Activated T-helper 9 cell treated with anti-CD3 and anti-CD28 coated beads, Interleukin-2, amount 50 U/mL, for 16 hours (primary cell): ENCODE results near the gene PGGT1B.

ENCODE experiments used
- DNase-seq: peaks from one replicate; pipeline ENCODE4 v3.0.0-alpha.2; 2020; ENCODE audit warnings: low read depth

PGGT1B gene

GRCh38 chr5:115180165-115180709 is 82.4 kb downstream of the PGGT1B start:
- DNase-seq, result no peak

GRCh38 chr5:115179394-115180164 is 83.1 kb downstream of the PGGT1B start:
- no peak for DNase-seq

GRCh38 chr5:115179030-115179393 is 83.7 kb downstream of the PGGT1B start:
- no peak for DNase-seq

- no peak for DNase-seq
Measured at GRCh38 chr5:115170929-115171510, 91.7 kb downstream of the PGGT1B start.

- no peak for DNase-seq
Measured at GRCh38 chr5:115170134-115170928, 92.3 kb downstream of the PGGT1B start.

GRCh38 chr5:115169487-115170133 is 93.1 kb downstream of the PGGT1B start, which contains the start of gene TRIM36:
TSS of gene TRIM36 (minus strand) at chr5:115169908. CDS start at chr5:115169634, 274 bp downstream.
- peak; percentile 83 for DNase-seq

GRCh38 chr5:115168829-115169486 is 93.7 kb downstream of the PGGT1B start:
- DNase-seq, result no peak

- no peak for DNase-seq
Measured at GRCh38 chr5:115166744-115167393, 95.8 kb downstream of the PGGT1B start.

GRCh38 chr5:115165790-115166189 is 96.9 kb downstream of the PGGT1B start:
- no peak for DNase-seq

- no peak for DNase-seq
Measured at GRCh38 chr5:115160975-115161475, 101.7 kb downstream of the PGGT1B start.
